GM19467 (cell line): ENCODE results near the gene OR4S2.

Experiments used
- ATAC-seq: cut with Tn5 transposase; IDR thresholded peaks from one replicate; pipeline ENCODE4 v1.9.1; 2021; ENCODE audit warnings: mild to moderate bottlenecking, moderate library complexity; ENCODE audit not compliant: unreplicated experiment

The OR4S2 gene

GRCh38 chr11:55648027-55648426 lies at the start of gene OR4S2:
Gene OR4S2, plus strand, starts transcription at chr11:55648327. Its CDS starts 2,577 bp downstream, at chr11:55650904.
- no peak for ATAC-seq

- no peak for ATAC-seq
Measured at GRCh38 chr11:55607545-55607944, 40.6 kb upstream of the OR4S2 start, which contains the start of gene OR4C11. Gene OR4C11, minus strand, starts transcription at chr11:55607645. Its CDS starts 3,272 bp downstream, at chr11:55604373.

- no peak for ATAC-seq
Measured at GRCh38 chr11:55624531-55624930, 23.6 kb upstream of the OR4S2 start.

- ATAC-seq, result no peak
Measured at GRCh38 chr11:55634813-55635212, 13.3 kb upstream of the OR4S2 start, which contains the start of gene OR4P4. Gene OR4P4, plus strand, starts transcription at chr11:55635113.

GRCh38 chr11:55652560-55652959 lies 4.4 kb downstream of the OR4S2 start:
- ATAC-seq, result no peak

GRCh38 chr11:55655096-55655495 lies 7.0 kb downstream of the OR4S2 start:
- ATAC-seq, result no peak

GRCh38 chr11:55658031-55658573 lies 10.0 kb downstream of the OR4S2 start:
- peak; percentile 94 for ATAC-seq

GRCh38 chr11:55658608-55659007 lies 10.5 kb downstream of the OR4S2 start:
- peak; percentile 28 for ATAC-seq

- no peak for ATAC-seq
Measured at GRCh38 chr11:55661901-55662300, 13.8 kb downstream of the OR4S2 start, which contains the start of gene OR4C6. Gene OR4C6, plus strand, starts transcription at chr11:55662201. Its CDS starts 2,966 bp downstream, at chr11:55665167.

- no peak for ATAC-seq
Measured at GRCh38 chr11:55669376-55669775, 21.2 kb downstream of the OR4S2 start.

GRCh38 chr11:55673860-55674259 lies 25.7 kb downstream of the OR4S2 start:
- no peak for ATAC-seq

- peak; percentile 82 for ATAC-seq
Measured at GRCh38 chr11:55697817-55698216, 49.7 kb downstream of the OR4S2 start.

GRCh38 chr11:55701429-55701828 lies 53.3 kb downstream of the OR4S2 start:
- ATAC-seq, result no peak
